ENCODE data around the gene ANAPC13. TPM values are rescaled to one million over a fixed set of nuclear protein-coding genes. Genes with fewer than 3 reads are reported as not detected.

The ANAPC13 gene
- total RNA-seq, 4 donors from 2014 or later = 41.6 to 58.6 (median 52.3) TPM

DNA sequence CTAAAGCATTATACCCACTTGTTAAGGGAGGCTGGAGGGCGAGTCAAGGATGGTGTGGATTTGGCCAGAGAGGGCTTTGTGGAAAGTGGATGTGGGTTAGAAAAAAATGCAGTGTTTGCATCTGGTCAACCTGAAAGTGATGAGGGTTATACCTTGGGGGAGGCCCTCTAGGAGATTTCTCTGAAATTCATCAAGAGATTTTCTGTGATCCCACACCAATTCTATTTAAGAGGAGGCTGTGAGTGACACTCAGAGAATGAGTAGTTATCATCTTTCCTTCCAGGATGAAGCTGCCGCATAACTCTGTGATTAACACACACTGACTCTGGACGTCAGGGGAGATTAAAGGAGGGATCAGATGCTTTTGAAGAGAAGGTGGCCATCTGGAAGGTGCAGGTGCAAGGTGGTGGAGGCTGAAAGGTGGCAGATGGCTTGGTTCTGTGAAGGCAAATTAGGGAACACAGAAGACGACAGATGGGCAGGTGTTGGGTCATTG is 54.8 kb downstream of the ANAPC13 start:
- no peak for DNase-seq (ENCODE audit: low spot score)
- ATAC-seq (ENCODE audit: low FRiP score) = no peak
- TF ChIP-seq, protein P1, sequence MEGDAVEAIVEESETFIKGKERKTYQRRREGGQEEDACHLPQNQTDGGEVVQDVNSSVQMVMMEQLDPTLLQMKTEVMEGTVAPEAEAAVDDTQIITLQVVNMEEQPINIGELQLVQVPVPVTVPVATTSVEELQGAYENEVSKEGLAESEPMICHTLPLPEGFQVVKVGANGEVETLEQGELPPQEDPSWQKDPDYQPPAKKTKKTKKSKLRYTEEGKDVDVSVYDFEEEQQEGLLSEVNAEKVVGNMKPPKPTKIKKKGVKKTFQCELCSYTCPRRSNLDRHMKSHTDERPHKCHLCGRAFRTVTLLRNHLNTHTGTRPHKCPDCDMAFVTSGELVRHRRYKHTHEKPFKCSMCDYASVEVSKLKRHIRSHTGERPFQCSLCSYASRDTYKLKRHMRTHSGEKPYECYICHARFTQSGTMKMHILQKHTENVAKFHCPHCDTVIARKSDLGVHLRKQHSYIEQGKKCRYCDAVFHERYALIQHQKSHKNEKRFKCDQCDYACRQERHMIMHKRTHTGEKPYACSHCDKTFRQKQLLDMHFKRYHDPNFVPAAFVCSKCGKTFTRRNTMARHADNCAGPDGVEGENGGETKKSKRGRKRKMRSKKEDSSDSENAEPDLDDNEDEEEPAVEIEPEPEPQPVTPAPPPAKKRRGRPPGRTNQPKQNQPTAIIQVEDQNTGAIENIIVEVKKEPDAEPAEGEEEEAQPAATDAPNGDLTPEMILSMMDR (IDR thresholded peaks at IDR 0.05) = no peak

DNA sequence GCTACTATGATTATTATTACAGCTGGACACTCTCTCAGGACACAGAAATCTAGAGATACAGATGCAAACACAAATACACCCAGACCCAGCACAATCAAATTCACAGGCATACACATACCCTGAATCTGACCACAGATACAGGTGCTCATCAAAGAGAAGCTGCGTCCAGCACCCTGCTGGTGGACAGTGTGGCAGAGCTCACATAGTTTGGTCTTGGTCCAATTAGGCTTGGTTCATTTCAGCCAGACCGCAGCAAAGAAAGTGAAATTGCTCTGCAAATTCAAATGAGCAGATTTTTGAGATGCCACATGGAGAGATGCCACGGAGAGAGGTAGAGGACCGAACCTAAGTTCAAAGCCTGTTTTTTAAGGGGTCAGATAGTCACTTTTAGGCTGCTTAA is 55.6 kb downstream of the ANAPC13 start:
- TF ChIP-seq, protein P1 (IDR thresholded peaks at IDR 0.05) = no peak
- no peak for DNase-seq (ENCODE audit: low spot score)
- ATAC-seq (ENCODE audit: low FRiP score) = no peak

DNA sequence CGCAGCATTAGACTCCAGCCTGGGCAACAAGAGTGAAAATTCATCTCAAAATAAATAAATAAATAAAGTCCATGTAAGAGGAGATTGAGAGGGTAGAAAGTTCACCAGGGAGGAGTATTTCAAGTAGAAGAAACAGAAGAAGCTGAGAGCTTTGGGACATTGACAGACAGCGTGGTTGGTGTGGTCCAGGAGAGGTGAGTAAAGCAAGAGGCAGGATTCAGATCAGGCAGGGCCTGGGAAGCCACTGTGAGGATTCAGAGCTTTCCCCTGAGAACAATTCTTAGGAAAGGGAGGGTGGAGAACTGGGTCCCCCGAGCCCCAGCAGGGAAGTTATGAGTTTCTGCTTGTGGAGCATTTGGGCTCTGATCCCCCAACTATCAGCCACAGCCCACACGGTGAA is 57.4 kb downstream of the ANAPC13 start:
- TF ChIP-seq, protein P1 (IDR thresholded peaks at IDR 0.05) = no peak
- DNase-seq (ENCODE audit: low spot score) = no peak
- ATAC-seq (ENCODE audit: low FRiP score) = no peak

Other genes starting within 250 kb of the ANAPC13 start
- 100 to 1,000 TPM in 1 of 4 donors, 10 to 100 TPM in 3; 69.3 to 100 (median 84.7) TPM for gene RYK, start 235.1 kb downstream of the ANAPC13 start, total RNA-seq
- gene AMOTL2, start 111.5 kb downstream of the ANAPC13 start, total RNA-seq = 100 to 1,000 TPM in 3 of 4 donors, 10 to 100 TPM in 1; 99.0 to 201 (median 158) TPM
- gene CEP63, start 72 bp upstream of the ANAPC13 start, total RNA-seq = 10 to 100 TPM; 15.3 to 30.9 (median 21.1) TPM
- under 1 TPM in 2 of 4 donors, not detected in 2; 0.09 to 0.13 TPM for gene KY, start 165.0 kb upstream of the ANAPC13 start, total RNA-seq